Skeletal muscle tissue (tissue), 4 donors: ENCODE data around the gene TOMM40. TPM values are rescaled to one million over a fixed set of nuclear protein-coding genes. Genes with fewer than 3 reads are reported as not detected.

Experiments
- H3K27ac ChIP-seq: one replicate; pipeline ENCODE4 v1.7.0; 2013; ENCODE audit warnings: mild to moderate bottlenecking, low read depth, low read length, inconsistent platforms
- H3K27me3 ChIP-seq, 3 donors: one replicate each; pipeline ENCODE4 v1.7.0; 2013; ENCODE audit warnings: low read length in 3 of 3; ENCODE audit not compliant: control insufficient read depth in 3 of 3, insufficient read depth in 3 of 3
- H3K36me3 ChIP-seq, 3 donors: one replicate each; pipeline ENCODE4 v1.7.0; 2013; ENCODE audit warnings: low read length in 3 of 3; ENCODE audit not compliant: control insufficient read depth in 3 of 3, insufficient read depth in 3 of 3
- H3K4me1 ChIP-seq, 3 donors: one replicate each; pipeline ENCODE4 v1.7.0; 2013; ENCODE audit warnings: low read length in 3 of 3, mild to moderate bottlenecking in 3 of 3; ENCODE audit not compliant: control insufficient read depth in 3 of 3, insufficient read depth in 3 of 3
- H3K4me3 ChIP-seq, 3 donors: one replicate each; pipeline ENCODE4 v1.7.0; 2013; ENCODE audit warnings: low read length in 3 of 3
- H3K9ac ChIP-seq, 3 donors: one replicate each; pipeline ENCODE4 v1.7.0; 2013; ENCODE audit warnings: low read length in 3 of 3, mild to moderate bottlenecking in 3 of 3, moderate library complexity in 2 of 3, low read depth in 1 of 3
- H3K9me3 ChIP-seq, 3 donors: one replicate each; pipeline ENCODE4 v1.7.0; 2013; ENCODE audit warnings: low read length in 3 of 3; ENCODE audit not compliant: control insufficient read depth in 3 of 3
- total RNA-seq: library from RNA; depleted of rRNA; stranded (reverse); fragments of >200 nt; gene quantifications from one replicate; pipeline ENCODE4 v1.2.3, GENCODE V29; 2014
- donor health status: Osteomylitis.

The TOMM40 gene
- 22.4 TPM for total RNA-seq

GRCh38 chr19:44891016-44891882 lies at the start of gene TOMM40:
Gene TOMM40, plus strand, starts transcription at chr19:44891254. Its CDS starts 162 bp downstream, at chr19:44891416.
- peaks cover 24 to 31% (median 25%) of the 10 kb centered on the region in 3 donors for H3K4me1 ChIP-seq
- no peaks in the 10 kb centered on the region for H3K27me3 ChIP-seq
- H3K9ac ChIP-seq, result peak within 1 kb of the TSS; percentile 84 to 88 (median 88)
- H3K9me3 ChIP-seq, result no peaks in the 10 kb centered on the region
- H3K36me3 ChIP-seq, result peaks cover 29 to 40% (median 36%) of the 10 kb centered on the region in 3 donors
- H3K27ac ChIP-seq, result peak within 1 kb of the TSS; percentile 98
- peak within 1 kb of the TSS; percentile 75 to 94 (median 86) for H3K4me3 ChIP-seq

GRCh38 chr19:44845286-44845611 lies 45.8 kb upstream of the TOMM40 start:
- no peaks in the 10 kb centered on the region for H3K36me3 ChIP-seq
- peaks cover 22 to 34% (median 30%) of the 10 kb centered on the region in 3 donors for H3K4me1 ChIP-seq
- H3K27me3 ChIP-seq, result no peaks in the 10 kb centered on the region
- no peaks in the 10 kb centered on the region for H3K9me3 ChIP-seq
- H3K27ac ChIP-seq, result peak overlapping the region; percentile 46
- H3K4me3 ChIP-seq, result peak overlapping the region; percentile 71 to 90 (median 73)
- peak overlapping the region in 2 of 3 donors; percentile 57 to 81 for H3K9ac ChIP-seq

GRCh38 chr19:44845612-44846454 lies 45.2 kb upstream of the TOMM40 start, which contains the start of gene NECTIN2:
Gene NECTIN2, plus strand, starts transcription at chr19:44846297. Its CDS starts 229 bp downstream, at chr19:44846526.
- Histone ChIP-seq H3K36me3 (no peaks in the 10 kb centered on the region), H3K4me3 (peak within 1 kb of the TSS; percentile 71 to 90 (median 85)), H3K27ac (peak within 1 kb of the TSS; percentile 89), H3K4me1 (peaks cover 23 to 34% (median 30%) of the 10 kb centered on the region in 3 donors), H3K9me3 (no peaks in the 10 kb centered on the region), H3K27me3 (no peaks in the 10 kb centered on the region), H3K9ac (peak within 1 kb of the TSS; percentile 86 to 94 (median 90))

GRCh38 chr19:44846455-44847143 lies 44.5 kb upstream of the TOMM40 start:
- Histone ChIP-seq H3K9ac (peak overlapping the region; percentile 86 to 94 (median 90)), H3K27me3 (no peaks in the 10 kb centered on the region), H3K4me3 (peak overlapping the region; percentile 71 to 85 (median 79)), H3K27ac (peak overlapping the region; percentile 89), H3K4me1 (peaks cover 26 to 34% (median 30%) of the 10 kb centered on the region in 3 donors), H3K36me3 (no peaks in the 10 kb centered on the region), H3K9me3 (no peaks in the 10 kb centered on the region)

GRCh38 chr19:44847144-44848035 lies 43.7 kb upstream of the TOMM40 start:
- Histone ChIP-seq H3K9me3 (no peaks in the 10 kb centered on the region), H3K4me3 (peak overlapping the region; percentile 71 to 85 (median 79)), H3K27me3 (no peaks in the 10 kb centered on the region), H3K36me3 (no peaks in the 10 kb centered on the region), H3K9ac (peak overlapping the region; percentile 86 to 94 (median 88)), H3K4me1 (peaks cover 26 to 34% (median 30%) of the 10 kb centered on the region in 3 donors), H3K27ac (peak overlapping the region; percentile 89)

GRCh38 chr19:44848036-44848811 lies 42.8 kb upstream of the TOMM40 start:
- Histone ChIP-seq H3K27me3 (no peaks in the 10 kb centered on the region), H3K27ac (peak overlapping the region; percentile 89), H3K9me3 (no peaks in the 10 kb centered on the region), H3K36me3 (no peaks in the 10 kb centered on the region), H3K9ac (peak overlapping the region in 2 of 3 donors; percentile 86 to 94), H3K4me3 (peak overlapping the region; percentile 71 to 85 (median 79)), H3K4me1 (peaks cover 26 to 34% (median 30%) of the 10 kb centered on the region in 3 donors)

GRCh38 chr19:44848812-44849447 lies 42.1 kb upstream of the TOMM40 start:
- Histone ChIP-seq H3K4me1 (peaks cover 26 to 34% (median 30%) of the 10 kb centered on the region in 3 donors), H3K9me3 (no peaks in the 10 kb centered on the region), H3K27me3 (no peaks in the 10 kb centered on the region), H3K27ac (peak overlapping the region; percentile 89), H3K36me3 (peaks cover 0 to 2% (median 0%) of the 10 kb centered on the region in 3 donors), H3K4me3 (peak overlapping the region in 2 of 3 donors; percentile 71 to 85), H3K9ac (peak overlapping the region in 2 of 3 donors; percentile 54 to 94)

- H3K36me3 ChIP-seq, result peaks cover 0 to 2% (median 0%) of the 10 kb centered on the region in 3 donors
- H3K4me3 ChIP-seq, result no peak overlapping the region
- no peaks in the 10 kb centered on the region for H3K27me3 ChIP-seq
- no peaks in the 10 kb centered on the region for H3K9me3 ChIP-seq
- no peak overlapping the region for H3K9ac ChIP-seq
- no peak overlapping the region for H3K27ac ChIP-seq
- peaks cover 18 to 24% (median 23%) of the 10 kb centered on the region in 3 donors for H3K4me1 ChIP-seq
Measured at GRCh38 chr19:44850641-44851109, 40.4 kb upstream of the TOMM40 start.
